ENCODE measurements around the gene SPATS2.
A peak's percentile ranks its signal among the peaks of the same experiment; 100 is the strongest.

Gene SPATS2

DNA sequence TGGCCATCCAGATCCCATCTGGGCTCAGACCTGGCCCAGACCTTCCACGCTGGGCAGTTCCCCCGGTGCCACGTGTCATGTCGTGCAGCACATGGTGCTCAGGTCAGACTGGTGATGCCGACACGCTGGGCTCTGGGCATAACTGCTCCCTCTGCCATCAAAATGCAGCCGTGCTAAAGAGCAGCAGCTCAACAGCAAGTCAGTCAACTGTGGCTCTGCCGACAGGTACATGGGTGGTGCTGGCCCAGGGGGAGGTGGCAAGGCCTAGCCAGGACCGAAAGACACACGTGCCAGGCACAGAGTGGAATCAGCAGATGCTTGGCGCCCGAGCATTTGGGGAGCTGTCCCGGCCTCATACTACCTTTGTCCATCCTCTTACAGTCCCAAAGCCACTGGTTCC lies 199.1 kb downstream of the SPATS2 start:
- Histone ChIP-seq H3K4me1 (ENCODE audit: control insufficient read depth in 2 of 2, insufficient read depth in 2 of 2, low read length in 2 of 2) (peaks cover 16 to 19% of the 10 kb centered on the region in 2 donors), H3K9ac (ENCODE audit: low read depth in 1 of 2, low read length in 2 of 2) (no peak overlapping the region), H3K9me3 (ENCODE audit: control insufficient read depth in 2 of 2, low read length in 2 of 2) (no peaks in the 10 kb centered on the region), H3K27ac (ENCODE audit: low read depth in 2 of 2, low read length in 2 of 2) (no peak overlapping the region), H3K36me3 (ENCODE audit: control insufficient read depth in 2 of 2, insufficient read depth in 2 of 2, low read length in 2 of 2) (peaks cover 34 to 43% of the 10 kb centered on the region in 2 donors), H3K4me3 (ENCODE audit: low read length in 2 of 2) (peak overlapping the region in 1 of 2 donors; percentile 99), H3K27me3 (ENCODE audit: control insufficient read depth in 2 of 2, insufficient read depth in 2 of 2, low read length in 2 of 2) (no peaks in the 10 kb centered on the region)

DNA sequence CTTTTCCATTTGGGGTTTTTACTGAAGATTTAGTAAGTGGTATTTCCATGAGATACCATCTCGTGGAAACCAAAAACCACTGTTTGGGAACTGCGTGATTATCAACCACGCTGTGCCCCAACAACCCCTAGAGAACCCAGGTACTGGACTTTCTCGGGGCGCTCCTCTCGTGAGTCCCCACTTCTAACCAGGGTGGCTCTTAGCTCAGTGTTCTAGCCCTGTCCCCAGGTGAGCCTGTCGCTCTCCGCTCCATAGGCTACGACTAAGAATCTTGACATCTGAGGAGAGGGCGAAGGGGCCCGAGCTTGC lies 200.0 kb downstream of the SPATS2 start:
- no peak overlapping the region for H3K27ac ChIP-seq (ENCODE audit: low read depth in 2 of 2, low read length in 2 of 2)
- no peaks in the 10 kb centered on the region for H3K9me3 ChIP-seq (ENCODE audit: control insufficient read depth in 2 of 2, low read length in 2 of 2)
- H3K4me1 ChIP-seq (ENCODE audit: control insufficient read depth in 2 of 2, insufficient read depth in 2 of 2, low read length in 2 of 2) = peaks cover 16 to 19% of the 10 kb centered on the region in 2 donors
- H3K4me3 ChIP-seq (ENCODE audit: low read length in 2 of 2) = peak overlapping the region; percentile 94 to 99
- peaks cover 29 to 35% of the 10 kb centered on the region in 2 donors for H3K36me3 ChIP-seq (ENCODE audit: control insufficient read depth in 2 of 2, insufficient read depth in 2 of 2, low read length in 2 of 2)
- peak overlapping the region; percentile 92 to 97 for H3K9ac ChIP-seq (ENCODE audit: low read depth in 1 of 2, low read length in 2 of 2)
- H3K27me3 ChIP-seq (ENCODE audit: control insufficient read depth in 2 of 2, insufficient read depth in 2 of 2, low read length in 2 of 2) = no peaks in the 10 kb centered on the region

DNA sequence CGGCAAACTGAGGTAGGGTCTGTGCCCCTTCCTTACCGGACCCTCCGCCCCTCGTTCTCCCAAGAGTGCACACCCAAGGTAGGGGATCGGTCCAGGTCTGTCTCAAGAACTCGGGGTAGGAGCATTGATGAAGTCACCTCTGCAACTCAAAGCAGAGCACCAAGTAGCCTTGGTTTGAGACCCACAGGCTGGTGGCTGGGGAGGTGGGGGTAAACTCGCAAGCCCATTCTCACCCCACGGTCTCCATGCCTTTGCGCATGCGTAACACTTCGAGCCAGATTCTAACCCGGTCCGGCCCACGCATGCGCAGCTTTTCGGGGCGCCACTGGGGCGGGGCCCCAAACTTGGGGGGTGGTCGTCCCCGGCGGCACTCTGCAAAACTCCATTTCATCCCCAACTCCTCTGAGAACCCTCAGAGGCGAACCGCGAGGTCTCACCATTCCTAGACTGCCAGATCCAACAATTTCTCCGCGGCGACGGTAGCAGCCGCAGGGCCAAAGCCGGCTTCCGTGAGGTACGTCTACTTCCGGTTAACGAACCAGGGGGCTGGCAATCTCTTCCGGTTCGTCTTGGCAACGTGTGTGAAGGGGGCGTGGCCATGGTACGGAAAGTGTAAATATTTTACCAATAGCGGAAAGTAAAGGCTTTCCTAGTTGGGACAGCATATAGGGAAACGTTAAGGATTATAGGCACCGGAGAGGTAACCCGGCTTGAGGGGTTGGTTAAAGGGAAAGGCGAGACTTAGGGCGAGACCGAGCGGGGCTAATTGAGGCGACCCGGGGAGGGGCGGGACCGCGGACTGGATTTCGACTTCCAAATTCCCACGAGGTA lies 200.6 kb downstream of the SPATS2 start, which contains the start of gene MCRS1:
Gene MCRS1, minus strand, starts transcription at position 532 of the 831 bp plus-strand sequence. CDS start 1,411 bp downstream, outside the sequence.
- H3K4me1 ChIP-seq (ENCODE audit: control insufficient read depth in 2 of 2, insufficient read depth in 2 of 2, low read length in 2 of 2) = peaks cover 16 to 19% of the 10 kb centered on the region in 2 donors

DNA sequence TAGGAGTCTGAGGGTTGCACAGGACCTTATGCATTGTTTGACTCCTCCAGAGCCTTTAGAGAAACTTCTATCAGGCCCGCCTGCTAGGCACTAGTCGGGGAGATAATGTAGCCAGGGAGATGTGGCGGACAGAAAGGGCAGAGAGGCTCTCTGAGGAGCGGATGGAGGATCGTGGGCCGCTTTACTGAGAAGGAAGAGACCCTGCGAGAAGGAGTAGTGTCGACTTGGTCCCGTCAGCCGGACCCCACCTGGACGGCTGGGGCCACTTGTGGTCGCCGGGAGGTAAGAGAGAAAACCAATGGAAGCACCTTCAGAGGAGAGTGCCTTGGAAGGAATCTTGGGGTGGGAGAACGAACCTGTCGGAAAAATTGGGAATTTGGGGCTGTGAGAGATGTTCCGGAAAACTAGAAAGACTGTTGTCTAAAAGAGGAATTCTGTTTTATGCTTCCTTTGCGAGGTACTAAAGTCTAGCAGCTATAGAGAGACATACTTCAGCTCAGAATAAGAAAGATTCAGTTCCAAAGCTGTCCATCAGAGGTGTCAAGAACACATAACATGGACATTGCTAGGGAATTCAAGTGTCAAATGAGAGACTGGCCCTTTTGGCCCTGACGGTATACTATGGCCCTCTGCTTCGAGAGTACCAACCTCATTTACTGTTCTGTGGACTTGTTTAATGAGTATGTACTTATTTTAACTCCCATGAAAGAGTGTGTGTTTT lies 201.3 kb downstream of the SPATS2 start:
- Histone ChIP-seq H3K27ac (ENCODE audit: low read depth in 2 of 2, low read length in 2 of 2) (peak overlapping the region in 1 of 2 donors; percentile 93), H3K9ac (ENCODE audit: low read depth in 1 of 2, low read length in 2 of 2) (peak overlapping the region; percentile 92 to 97), H3K27me3 (ENCODE audit: control insufficient read depth in 2 of 2, insufficient read depth in 2 of 2, low read length in 2 of 2) (no peaks in the 10 kb centered on the region), H3K4me1 (ENCODE audit: control insufficient read depth in 2 of 2, insufficient read depth in 2 of 2, low read length in 2 of 2) (peaks cover 16 to 19% of the 10 kb centered on the region in 2 donors), H3K4me3 (ENCODE audit: low read length in 2 of 2) (peak overlapping the region; percentile 94 to 99), H3K36me3 (ENCODE audit: control insufficient read depth in 2 of 2, insufficient read depth in 2 of 2, low read length in 2 of 2) (peaks cover 16 to 22% of the 10 kb centered on the region in 2 donors), H3K9me3 (ENCODE audit: control insufficient read depth in 2 of 2, low read length in 2 of 2) (no peaks in the 10 kb centered on the region)

More for the DNA sequence above, 200.6 kb downstream of the SPATS2 start, which contains the start of gene MCRS1:
- H3K9me3 ChIP-seq (ENCODE audit: control insufficient read depth in 2 of 2, low read length in 2 of 2) = no peaks in the 10 kb centered on the region
- H3K4me3 ChIP-seq (ENCODE audit: low read length in 2 of 2) = peak within 1 kb of the TSS; percentile 94 to 99
- peak within 1 kb of the TSS; percentile 92 to 97 for H3K9ac ChIP-seq (ENCODE audit: low read depth in 1 of 2, low read length in 2 of 2)
- no peaks in the 10 kb centered on the region for H3K27me3 ChIP-seq (ENCODE audit: control insufficient read depth in 2 of 2, insufficient read depth in 2 of 2, low read length in 2 of 2)
- peak within 1 kb of the TSS; percentile 90 to 93 for H3K27ac ChIP-seq (ENCODE audit: low read depth in 2 of 2, low read length in 2 of 2)
- peaks cover 24 to 30% of the 10 kb centered on the region in 2 donors for H3K36me3 ChIP-seq (ENCODE audit: control insufficient read depth in 2 of 2, insufficient read depth in 2 of 2, low read length in 2 of 2)

All from mucosa of rectum (tissue), 2 donors.